ENCODE results near the gene GNG8. TPM values are rescaled to one million over a fixed set of nuclear protein-coding genes. Genes with fewer than 3 reads are reported as not detected.

Gene GNG8
- total RNA-seq, 4 donors from 2014 or later: not detected

- DNase-seq: peak; percentile 84 to 95 (median 87)
- Histone ChIP-seq H3K36me3 (peaks cover 0 to 13% (median 0%) of the 10 kb centered on the region in 3 donors), H3K9me3 (no peaks in the 10 kb centered on the region), H3K4me1 (peaks cover 0 to 35% (median 14%) of the 10 kb centered on the region in 4 donors), H3K27me3 (no peaks in the 10 kb centered on the region), H3K4me3 (no peak overlapping the region), H3K27ac (no peak overlapping the region)
- TF ChIP-seq POLR2A (IDR thresholded peaks at IDR 0.05): no peak
- TF ChIP-seq, protein P1, sequence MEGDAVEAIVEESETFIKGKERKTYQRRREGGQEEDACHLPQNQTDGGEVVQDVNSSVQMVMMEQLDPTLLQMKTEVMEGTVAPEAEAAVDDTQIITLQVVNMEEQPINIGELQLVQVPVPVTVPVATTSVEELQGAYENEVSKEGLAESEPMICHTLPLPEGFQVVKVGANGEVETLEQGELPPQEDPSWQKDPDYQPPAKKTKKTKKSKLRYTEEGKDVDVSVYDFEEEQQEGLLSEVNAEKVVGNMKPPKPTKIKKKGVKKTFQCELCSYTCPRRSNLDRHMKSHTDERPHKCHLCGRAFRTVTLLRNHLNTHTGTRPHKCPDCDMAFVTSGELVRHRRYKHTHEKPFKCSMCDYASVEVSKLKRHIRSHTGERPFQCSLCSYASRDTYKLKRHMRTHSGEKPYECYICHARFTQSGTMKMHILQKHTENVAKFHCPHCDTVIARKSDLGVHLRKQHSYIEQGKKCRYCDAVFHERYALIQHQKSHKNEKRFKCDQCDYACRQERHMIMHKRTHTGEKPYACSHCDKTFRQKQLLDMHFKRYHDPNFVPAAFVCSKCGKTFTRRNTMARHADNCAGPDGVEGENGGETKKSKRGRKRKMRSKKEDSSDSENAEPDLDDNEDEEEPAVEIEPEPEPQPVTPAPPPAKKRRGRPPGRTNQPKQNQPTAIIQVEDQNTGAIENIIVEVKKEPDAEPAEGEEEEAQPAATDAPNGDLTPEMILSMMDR (IDR thresholded peaks at IDR 0.05): peak; percentile 83 to 88 (median 86)
Measured at GRCh38 chr19:46614114-46614722, 21.8 kb downstream of the GNG8 start.

GRCh38 chr19:46613525-46613924 lies 22.5 kb downstream of the GNG8 start:
- DNase-seq: no peak
- peaks cover 0 to 20% (median 0%) of the 10 kb centered on the region in 3 donors for H3K36me3 ChIP-seq
- no peak for TF ChIP-seq POLR2A (IDR thresholded peaks at IDR 0.05)
- TF ChIP-seq, protein P1 (IDR thresholded peaks at IDR 0.05): no peak

GRCh38 chr19:46611776-46612175 lies 24.2 kb downstream of the GNG8 start:
- peak overlapping the region in 3 of 4 donors; percentile 34 to 49 (median 36) for H3K27ac ChIP-seq
- DNase-seq: peak in 1 of 3 donors; percentile 44
- H3K36me3 ChIP-seq: peaks cover 0 to 37% (median 0%) of the 10 kb centered on the region in 3 donors
- H3K4me3 ChIP-seq: no peak overlapping the region
- TF ChIP-seq, protein P1 (IDR thresholded peaks at IDR 0.05): no peak
- TF ChIP-seq POLR2A (IDR thresholded peaks at IDR 0.05): no peak
- H3K9me3 ChIP-seq: no peaks in the 10 kb centered on the region
- H3K27me3 ChIP-seq: no peaks in the 10 kb centered on the region
- peaks cover 0 to 17% (median 11%) of the 10 kb centered on the region in 4 donors for H3K4me1 ChIP-seq

More at GRCh38 chr19:46613525-46613924, 22.5 kb downstream of the GNG8 start:
- H3K9me3 ChIP-seq: no peaks in the 10 kb centered on the region
- H3K4me1 ChIP-seq: peaks cover 0 to 28% (median 14%) of the 10 kb centered on the region in 4 donors
- H3K27ac ChIP-seq: no peak overlapping the region
- no peak overlapping the region for H3K4me3 ChIP-seq
- H3K27me3 ChIP-seq: no peaks in the 10 kb centered on the region

- TF ChIP-seq, protein P1 (IDR thresholded peaks at IDR 0.05): no peak
- no peak for TF ChIP-seq POLR2A (IDR thresholded peaks at IDR 0.05)
- peak in 2 of 3 donors; percentile 10 to 51 for DNase-seq
Measured at GRCh38 chr19:46610851-46611770, 24.9 kb downstream of the GNG8 start.

GRCh38 chr19:46610413-46610775 lies 25.6 kb downstream of the GNG8 start:
- Histone ChIP-seq H3K27ac (no peak overlapping the region), H3K27me3 (no peaks in the 10 kb centered on the region), H3K4me3 (no peak overlapping the region), H3K36me3 (peaks cover 0 to 51% (median 0%) of the 10 kb centered on the region in 3 donors), H3K4me1 (peaks cover 0 to 16% (median 8%) of the 10 kb centered on the region in 4 donors), H3K9me3 (no peaks in the 10 kb centered on the region)
- DNase-seq: peak in 1 of 3 donors; percentile 13
- TF ChIP-seq, protein P1 (IDR thresholded peaks at IDR 0.05): no peak
- no peak for TF ChIP-seq POLR2A (IDR thresholded peaks at IDR 0.05)

More at GRCh38 chr19:46610851-46611770, 24.9 kb downstream of the GNG8 start:
- Histone ChIP-seq H3K27ac (peak overlapping the region in 2 of 4 donors; percentile 36 to 49), H3K36me3 (peaks cover 0 to 44% (median 0%) of the 10 kb centered on the region in 3 donors), H3K4me1 (peaks cover 0 to 16% (median 8%) of the 10 kb centered on the region in 4 donors), H3K27me3 (no peaks in the 10 kb centered on the region), H3K9me3 (no peaks in the 10 kb centered on the region), H3K4me3 (no peak overlapping the region)

All from Peyer's patch (tissue), 4 donors.